Iris pigment epithelial cell (primary cell): ENCODE results near the gene SCARB1.

Experiments used
- DNase-seq: peaks from one replicate; pipeline ENCODE4 v3.0.0-alpha.2; 2011; ENCODE audit warnings: low read depth

Gene SCARB1

DNA sequence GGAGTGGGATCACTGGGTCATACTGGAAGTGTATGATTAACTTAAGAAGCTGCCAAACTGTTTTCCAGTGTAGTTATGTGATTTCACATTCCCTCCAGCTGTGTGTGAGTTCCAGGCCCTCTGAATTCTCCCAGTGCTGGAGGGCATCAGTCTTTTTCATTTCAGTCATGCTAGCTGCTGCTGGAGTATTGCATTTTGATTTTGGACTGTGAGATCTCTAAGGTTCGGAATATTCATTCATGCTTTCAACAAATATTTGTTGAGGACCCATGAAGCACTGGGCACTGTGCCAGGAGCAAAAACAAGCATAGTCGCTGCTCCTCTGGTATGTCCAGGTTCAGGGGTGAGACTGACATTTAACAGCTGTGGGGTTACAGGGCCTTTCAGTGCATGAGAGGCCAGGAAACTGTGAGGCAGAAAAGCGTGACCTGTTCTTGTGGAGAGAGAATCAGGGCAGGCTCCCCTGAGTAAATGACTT lies 133.2 kb downstream of the SCARB1 start:
- peak; percentile 52 for DNase-seq

- no peak for DNase-seq
Measured at GRCh38 chr12:124727922-124728321, 135.7 kb downstream of the SCARB1 start.

- peak; percentile 36 for DNase-seq
Measured at GRCh38 chr12:124727264-124727800, 136.3 kb downstream of the SCARB1 start.
